CD4-positive, alpha-beta T cell treated with Interleukin-15 for 1 hour (primary cell): ENCODE measurements around the gene IRF8.

Experiments
- DNase-seq: peaks from one replicate; pipeline ENCODE4 v3.0.0-alpha.2; 2020

Gene IRF8

GRCh38 chr16:85915125-85915845, 16.3 kb downstream of the IRF8 start:
- DNase-seq, result no peak

GRCh38 chr16:85916141-85916890, 17.4 kb downstream of the IRF8 start:
- DNase-seq, result peak; percentile 59

- DNase-seq, result no peak
Observed at GRCh38 chr16:85917012-85917411, 18.1 kb downstream of the IRF8 start.

- no peak for DNase-seq
Observed at GRCh38 chr16:85917959-85918358, 19.0 kb downstream of the IRF8 start.

GRCh38 chr16:85918436-85918835, 19.5 kb downstream of the IRF8 start:
- no peak for DNase-seq

GRCh38 chr16:85919271-85920267, 20.6 kb downstream of the IRF8 start:
- DNase-seq, result no peak

GRCh38 chr16:85921026-85921425, 22.1 kb downstream of the IRF8 start:
- no peak for DNase-seq

GRCh38 chr16:85923153-85924021, 24.4 kb downstream of the IRF8 start:
- DNase-seq, result no peak

GRCh38 chr16:85924675-85925074, 25.7 kb downstream of the IRF8 start:
- DNase-seq, result no peak

- no peak for DNase-seq
Observed at GRCh38 chr16:85926370-85926769, 27.4 kb downstream of the IRF8 start.

- DNase-seq, result no peak
Observed at GRCh38 chr16:85927371-85927770, 28.4 kb downstream of the IRF8 start.

- no peak for DNase-seq
Observed at GRCh38 chr16:85927959-85928358, 29.0 kb downstream of the IRF8 start.

GRCh38 chr16:85928401-85928820, 29.4 kb downstream of the IRF8 start:
- DNase-seq, result peak; percentile 57

GRCh38 chr16:85929259-85929721, 30.3 kb downstream of the IRF8 start:
- no peak for DNase-seq

GRCh38 chr16:85930301-85930700, 31.3 kb downstream of the IRF8 start:
- no peak for DNase-seq

GRCh38 chr16:85931596-85932402, 32.8 kb downstream of the IRF8 start:
- peak; percentile 47 for DNase-seq

- DNase-seq, result no peak
Observed at GRCh38 chr16:85934210-85934609, 35.2 kb downstream of the IRF8 start.

GRCh38 chr16:85935391-85935973, 36.5 kb downstream of the IRF8 start:
- no peak for DNase-seq

- DNase-seq, result peak; percentile 82
Observed at GRCh38 chr16:85935974-85936760, 37.2 kb downstream of the IRF8 start.

- DNase-seq, result no peak
Observed at GRCh38 chr16:85936816-85937215, 37.9 kb downstream of the IRF8 start.
